MM.1S (cell line): ENCODE data around the gene STARD10.

Source experiments
- DNase-seq: peaks from one replicate; pipeline ENCODE4 v3.0.0-alpha.2; 2015
- H2AFZ ChIP-seq: fragments of 300-600 bp; sonication (generic); 2 replicates; pipeline ENCODE4 v1.6.0; 2016; ENCODE audit warnings: antibody characterized with exemption, low read length
- H3F3A ChIP-seq: fragments of 300-600 bp; sonication (generic); 2 replicates; pipeline ENCODE4 v1.6.1; 2016; ENCODE audit warnings: mild to moderate bottlenecking, antibody characterized with exemption, low read length, moderate library complexity, mixed read lengths; ENCODE audit not compliant: insufficient read depth
- H3K27ac ChIP-seq: fragments of 300-600 bp; sonication (generic); 2 replicates; pipeline ENCODE4 v1.5.1; 2016; ENCODE audit warnings: mild to moderate bottlenecking, low read length
- H3K27me3 ChIP-seq: fragments of 300-600 bp; sonication (generic); replicated peaks from 2 replicates; pipeline ENCODE4 v1.6.0; 2016; ENCODE audit warnings: low read length; ENCODE audit not compliant: insufficient read depth
- H3K36me3 ChIP-seq: fragments of 300-600 bp; sonication (generic); replicated peaks from 2 replicates; pipeline ENCODE4 v1.6.1; 2016; ENCODE audit warnings: mild to moderate bottlenecking, low read length, mixed read lengths; ENCODE audit not compliant: insufficient read depth
- H3K4me1 ChIP-seq: fragments of 300-600 bp; sonication (generic); 2 replicates; pipeline ENCODE4 v1.6.1; 2016; ENCODE audit warnings: low read length, mixed read lengths
- H3K4me2 ChIP-seq: fragments of 300-600 bp; sonication (generic); 2 replicates; pipeline ENCODE4 v1.6.0; 2016; ENCODE audit warnings: low read depth, low read length
- H3K4me3 ChIP-seq: fragments of 300-600 bp; sonication (generic); 2 replicates; pipeline ENCODE4 v1.5.1; 2016; ENCODE audit warnings: low read length, mixed read lengths
- H3K79me2 ChIP-seq: fragments of 300-600 bp; sonication (generic); 2 replicates; pipeline ENCODE4 v1.6.1; 2016; ENCODE audit warnings: mixed run types, low read length, mixed read lengths
- H3K9ac ChIP-seq: fragments of 300-600 bp; sonication (generic); 2 replicates; pipeline ENCODE4 v1.6.1; 2016; ENCODE audit warnings: low read length, mixed read lengths
- H3K9me2 ChIP-seq: fragments of 300-600 bp; sonication (generic); replicated peaks from 2 replicates; pipeline ENCODE4 v1.6.1; 2016; ENCODE audit warnings: mild to moderate bottlenecking, low read length, mixed read lengths; ENCODE audit not compliant: insufficient read depth
- H3K9me3 ChIP-seq: fragments of 300-600 bp; sonication (generic); replicated peaks from 2 replicates; pipeline ENCODE4 v1.6.1; 2016; ENCODE audit warnings: mild to moderate bottlenecking, low read length, mixed read lengths; ENCODE audit not compliant: insufficient read depth
- H4K20me1 ChIP-seq: fragments of 300-600 bp; sonication (generic); 2 replicates; pipeline ENCODE4 v1.6.1; 2016; ENCODE audit warnings: mild to moderate bottlenecking, low read length, moderate library complexity, mixed read lengths; ENCODE audit not compliant: insufficient read depth
- CTCF ChIP-seq: fragments of 300-600 bp; sonication (generic); IDR thresholded peaks from 2 replicates; pipeline ENCODE4 v1.5.1; 2016; ENCODE audit warnings: antibody characterized with exemption, low read length, mixed read lengths
- EZH2 ChIP-seq: fragments of 300-600 bp; sonication (generic); optimal IDR thresholded peaks from 2 replicates; pipeline ENCODE3; 2017; ENCODE audit warnings: low read depth, mild to moderate bottlenecking, antibody characterized with exemption, low read length, mixed read lengths
- EZH2phosphoT487 ChIP-seq: fragments of 300-600 bp; sonication (generic); IDR thresholded peaks from 2 replicates; pipeline ENCODE4 v1.6.1; 2018; ENCODE audit warnings: antibody characterized with exemption, low read length

STARD10 gene

GRCh38 chr11:72720784-72721183 lies 73.1 kb downstream of the STARD10 start:
- Histone ChIP-seq H3K4me3 (peak overlapping the region; percentile 86), H3K36me3 (no peaks in the 10 kb centered on the region), H3K27ac (peak overlapping the region; percentile 99), H3K27me3 (no peaks in the 10 kb centered on the region), H3K9me3 (no peaks in the 10 kb centered on the region), H3K79me2 (peaks cover 75% of the 10 kb centered on the region), H3K4me2 (peak overlapping the region; percentile 95), H3F3A (peaks cover 29% of the 10 kb centered on the region), H3K4me1 (peaks cover 50% of the 10 kb centered on the region), H3K9me2 (no peaks in the 10 kb centered on the region), H4K20me1 (no peaks in the 10 kb centered on the region), H2AFZ (no peak overlapping the region), H3K9ac (peak overlapping the region; percentile 96)
- TF ChIP-seq EZH2 (no peak), CTCF (no peak), EZH2phosphoT487 (no peak)
- DNase-seq, result no peak

GRCh38 chr11:72720047-72720446 lies 73.8 kb downstream of the STARD10 start:
- no peak overlapping the region for H2AFZ ChIP-seq
- H4K20me1 ChIP-seq, result no peaks in the 10 kb centered on the region
- peak overlapping the region; percentile 99 for H3K27ac ChIP-seq
- H3K9me3 ChIP-seq, result no peaks in the 10 kb centered on the region
- H3K79me2 ChIP-seq, result peaks cover 81% of the 10 kb centered on the region
- H3K27me3 ChIP-seq, result no peaks in the 10 kb centered on the region
- H3K9ac ChIP-seq, result peak overlapping the region; percentile 96
- peaks cover 29% of the 10 kb centered on the region for H3F3A ChIP-seq
- no peaks in the 10 kb centered on the region for H3K9me2 ChIP-seq
- H3K4me1 ChIP-seq, result peaks cover 55% of the 10 kb centered on the region
- DNase-seq, result no peak
- peak overlapping the region; percentile 86 for H3K4me3 ChIP-seq
- no peaks in the 10 kb centered on the region for H3K36me3 ChIP-seq
- H3K4me2 ChIP-seq, result peak overlapping the region; percentile 95
- no peak for TF ChIP-seq CTCF
- no peak for TF ChIP-seq EZH2phosphoT487
- TF ChIP-seq EZH2, result no peak

GRCh38 chr11:72719551-72719950 lies 74.3 kb downstream of the STARD10 start:
- H3K4me3 ChIP-seq, result peak overlapping the region; percentile 86
- peaks cover 81% of the 10 kb centered on the region for H3K79me2 ChIP-seq
- peak overlapping the region; percentile 99 for H3K27ac ChIP-seq
- H3K27me3 ChIP-seq, result no peaks in the 10 kb centered on the region
- H3K9me3 ChIP-seq, result no peaks in the 10 kb centered on the region
- TF ChIP-seq EZH2 (no peak), EZH2phosphoT487 (no peak), CTCF (no peak)
- no peaks in the 10 kb centered on the region for H3K9me2 ChIP-seq
- peak overlapping the region; percentile 96 for H3K9ac ChIP-seq
- H3K4me2 ChIP-seq, result peak overlapping the region; percentile 95
- no peaks in the 10 kb centered on the region for H4K20me1 ChIP-seq
- H2AFZ ChIP-seq, result no peak overlapping the region
- H3K4me1 ChIP-seq, result peaks cover 56% of the 10 kb centered on the region
- H3F3A ChIP-seq, result peaks cover 29% of the 10 kb centered on the region
- H3K36me3 ChIP-seq, result no peaks in the 10 kb centered on the region
- DNase-seq, result peak; percentile 66
